AG09309 (cell line): ENCODE measurements around the gene MLX.
"Not testable (repeated sequence)": the region's sequence is repeated elsewhere in the genome, so short reads cannot be mapped to it uniquely, and the experiment has no call there.

Experiments used
- DNase-seq: peaks from one replicate; pipeline ENCODE4 v3.0.0-alpha.2; 2010; ENCODE audit warnings: low read depth
- H3K4me3 ChIP-seq: 2 replicates; pipeline ENCODE4 v1.5.1; 2011; ENCODE audit warnings: mild to moderate bottlenecking, low read depth, low read length, moderate library complexity; ENCODE audit not compliant: control insufficient read depth
- CTCF ChIP-seq: IDR thresholded peaks from 2 replicates; pipeline ENCODE4 v1.5.1; 2011; ENCODE audit warnings: mild to moderate bottlenecking, low read depth, low read length, inconsistent platforms; ENCODE audit not compliant: insufficient read depth, control insufficient read depth; ENCODE audit errors: missing control alignments

The MLX gene

GRCh38 chr17:42607769-42608168 is 40.9 kb downstream of the MLX start:
- no peak for TF ChIP-seq CTCF
- DNase-seq = no peak
- peak overlapping the region; percentile 79 for H3K4me3 ChIP-seq

GRCh38 chr17:42608305-42609181 is 41.6 kb downstream of the MLX start:
- TF ChIP-seq CTCF = no peak
- DNase-seq = no peak
- H3K4me3 ChIP-seq = peak overlapping the region; percentile 79

- DNase-seq = peak; percentile 97
- peak; percentile 56 for TF ChIP-seq CTCF
- H3K4me3 ChIP-seq = peak within 1 kb of the TSS; percentile 79
Measured at GRCh38 chr17:42609182-42609813, 42.4 kb downstream of the MLX start, which contains the start of the genes RETREG3 and TUBG1. RETREG3 (minus strand) TSS chr17:42609374; CDS start chr17:42609324, 50 bp downstream. TUBG1 (plus strand) TSS chr17:42609683; CDS start chr17:42609738, 55 bp downstream.

- peak overlapping the region; percentile 77 for H3K4me3 ChIP-seq
- not testable (repeated sequence) for DNase-seq
Measured at GRCh38 chr17:42609814-42610801, 43.2 kb downstream of the MLX start.

GRCh38 chr17:42612013-42612412 is 45.1 kb downstream of the MLX start:
- no peak overlapping the region for H3K4me3 ChIP-seq
- no peak for DNase-seq
- no peak for TF ChIP-seq CTCF

GRCh38 chr17:42613699-42614295 is 46.9 kb downstream of the MLX start:
- DNase-seq = no peak
- no peak overlapping the region for H3K4me3 ChIP-seq
- TF ChIP-seq CTCF = no peak
